DND-41 (cell line): ENCODE measurements around the gene PSMD7.
"Not testable (repeated sequence)": the region's sequence is repeated elsewhere in the genome, so short reads cannot be mapped to it uniquely, and the experiment has no call there.

ENCODE experiments used
- ATAC-seq: fragments of 200-7000 bp; cut with Tn5 transposase; 3 replicates; pipeline ENCODE4 v1.9.1; 2021; ENCODE audit warnings: low read depth; ENCODE audit not compliant: insufficient read depth
- DNase-seq: peaks from one replicate; pipeline ENCODE4 v3.0.0-alpha.2; 2020
- H2AFZ ChIP-seq: 2 replicates; pipeline ENCODE4 v1.6.0; 2012; ENCODE audit warnings: low read depth, low read length
- H3K27ac ChIP-seq: 2 replicates; pipeline ENCODE4 v1.5.1; 2012; ENCODE audit warnings: low read length, inconsistent platforms
- H3K27me3 ChIP-seq: fragments of 200-600 bp; sonication (generic); 2 replicates; pipeline ENCODE4 v1.6.0; 2012; ENCODE audit warnings: low read length, mild to moderate bottlenecking, inconsistent platforms; ENCODE audit not compliant: insufficient read depth, poor library complexity
- H3K36me3 ChIP-seq: 2 replicates; pipeline ENCODE4 v1.5.1; 2012; ENCODE audit warnings: low read length, inconsistent platforms; ENCODE audit not compliant: insufficient read depth
- H3K4me1 ChIP-seq: 2 replicates; pipeline ENCODE4 v1.5.1; 2012; ENCODE audit warnings: mild to moderate bottlenecking, low read length; ENCODE audit not compliant: insufficient read depth
- H3K4me2 ChIP-seq: 2 replicates; pipeline ENCODE4 v1.6.0; 2012; ENCODE audit warnings: mild to moderate bottlenecking, moderate library complexity, low read length, inconsistent platforms; ENCODE audit not compliant: insufficient read depth
- H3K4me3 ChIP-seq, 2 experiments: fragments of 200-600 bp in 1 of 2; shearing (Covaris generic) in 1 of 2; 2 replicates each; pipeline ENCODE4 v1.5.1; 2012 to 2016; ENCODE audit warnings: inconsistent platforms in 2 of 2, low read length in 2 of 2, mild to moderate bottlenecking in 2 of 2, low read depth in 1 of 2, moderate library complexity in 1 of 2
- H3K79me2 ChIP-seq: 2 replicates; pipeline ENCODE4 v1.6.0; 2012; ENCODE audit warnings: low read length, inconsistent platforms; ENCODE audit not compliant: insufficient read depth
- H3K9ac ChIP-seq: 2 replicates; pipeline ENCODE4 v1.6.0; 2012; ENCODE audit warnings: low read depth, mild to moderate bottlenecking, inconsistent platforms, low read length, moderate library complexity
- H3K9me3 ChIP-seq: 2 replicates; pipeline ENCODE4 v1.5.1; 2012; ENCODE audit warnings: low read length, moderate library complexity, mild to moderate bottlenecking, inconsistent platforms; ENCODE audit not compliant: insufficient read depth, severe bottlenecking
- H4K20me1 ChIP-seq: 2 replicates; pipeline ENCODE4 v1.6.0; 2012; ENCODE audit warnings: low read length; ENCODE audit not compliant: insufficient read depth
- EZH2 ChIP-seq: IDR thresholded peaks from 3 replicates; pipeline ENCODE4 v1.6.1; 2012; ENCODE audit warnings: borderline replicate concordance, low read depth, mild to moderate bottlenecking, moderate library complexity, low read length, inconsistent platforms; ENCODE audit not compliant: severe bottlenecking
- TF ChIP-seq, protein P1 (sequence below): IDR thresholded peaks from 2 replicates; pipeline ENCODE4 v1.5.1; 2012; ENCODE audit warnings: borderline replicate concordance, low read length, moderate library complexity, mild to moderate bottlenecking; ENCODE audit not compliant: poor library complexity, severe bottlenecking; ENCODE audit errors: extremely low read depth

PSMD7 gene

DNA sequence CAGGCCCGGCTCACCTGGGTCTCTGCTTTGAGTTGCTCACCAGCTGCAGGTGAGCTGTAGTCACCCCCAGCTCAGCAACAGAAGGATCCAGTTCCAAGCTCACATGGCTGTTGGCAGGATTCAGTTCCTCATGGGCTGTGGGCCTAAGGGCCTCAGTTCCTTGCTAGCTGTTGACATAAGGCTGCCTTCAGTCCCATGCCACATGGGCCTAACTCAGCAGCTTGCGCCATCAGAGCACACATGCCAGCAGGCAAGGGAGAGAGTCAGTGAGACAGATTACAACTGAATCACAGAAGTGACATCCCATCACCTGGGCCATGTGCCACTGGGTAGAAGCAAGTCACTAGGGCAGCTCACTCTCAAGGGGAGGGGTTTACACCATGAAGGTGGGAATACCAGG is 24.7 kb downstream of the PSMD7 start:
- H3K9me3 ChIP-seq, result no peaks in the 10 kb centered on the region
- peaks cover 34% of the 10 kb centered on the region for H3K36me3 ChIP-seq
- H3K9ac ChIP-seq, result no peak overlapping the region
- H4K20me1 ChIP-seq, result no peaks in the 10 kb centered on the region
- H2AFZ ChIP-seq, result no peak overlapping the region
- TF ChIP-seq, protein P1, sequence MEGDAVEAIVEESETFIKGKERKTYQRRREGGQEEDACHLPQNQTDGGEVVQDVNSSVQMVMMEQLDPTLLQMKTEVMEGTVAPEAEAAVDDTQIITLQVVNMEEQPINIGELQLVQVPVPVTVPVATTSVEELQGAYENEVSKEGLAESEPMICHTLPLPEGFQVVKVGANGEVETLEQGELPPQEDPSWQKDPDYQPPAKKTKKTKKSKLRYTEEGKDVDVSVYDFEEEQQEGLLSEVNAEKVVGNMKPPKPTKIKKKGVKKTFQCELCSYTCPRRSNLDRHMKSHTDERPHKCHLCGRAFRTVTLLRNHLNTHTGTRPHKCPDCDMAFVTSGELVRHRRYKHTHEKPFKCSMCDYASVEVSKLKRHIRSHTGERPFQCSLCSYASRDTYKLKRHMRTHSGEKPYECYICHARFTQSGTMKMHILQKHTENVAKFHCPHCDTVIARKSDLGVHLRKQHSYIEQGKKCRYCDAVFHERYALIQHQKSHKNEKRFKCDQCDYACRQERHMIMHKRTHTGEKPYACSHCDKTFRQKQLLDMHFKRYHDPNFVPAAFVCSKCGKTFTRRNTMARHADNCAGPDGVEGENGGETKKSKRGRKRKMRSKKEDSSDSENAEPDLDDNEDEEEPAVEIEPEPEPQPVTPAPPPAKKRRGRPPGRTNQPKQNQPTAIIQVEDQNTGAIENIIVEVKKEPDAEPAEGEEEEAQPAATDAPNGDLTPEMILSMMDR, result no peak
- TF ChIP-seq EZH2, result no peak
- no peaks in the 10 kb centered on the region for H3K4me1 ChIP-seq
- no peaks in the 10 kb centered on the region for H3K27me3 ChIP-seq
- DNase-seq (no peak), ATAC-seq (no peak)
- no peaks in the 10 kb centered on the region for H3K79me2 ChIP-seq
- H3K4me3 ChIP-seq, result no peak overlapping the region
- no peak overlapping the region for H3K27ac ChIP-seq
- H3K4me2 ChIP-seq, result no peak overlapping the region

DNA sequence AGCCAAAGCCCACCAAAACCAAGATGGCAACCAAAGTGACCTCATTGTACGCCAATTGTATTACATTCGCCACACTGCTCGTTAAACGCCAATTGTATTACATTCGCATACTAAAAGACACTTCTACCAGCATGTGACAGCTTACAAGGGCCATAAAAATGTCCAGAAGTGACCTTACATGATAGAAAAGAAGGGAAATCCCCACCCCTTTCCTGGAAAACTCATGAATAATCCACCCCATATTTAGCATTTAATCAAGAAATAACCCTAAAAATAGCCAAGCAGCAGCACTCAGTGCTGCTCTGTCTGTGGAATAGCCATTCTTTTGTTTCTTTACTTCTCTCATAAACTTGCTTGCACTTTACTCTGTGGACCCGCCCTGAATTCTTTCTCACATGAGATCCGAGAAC is 25.7 kb downstream of the PSMD7 start:
- H4K20me1 ChIP-seq, result no peaks in the 10 kb centered on the region
- no peak for ATAC-seq
- TF ChIP-seq EZH2, result no peak
- TF ChIP-seq, protein P1, result no peak

DNA sequence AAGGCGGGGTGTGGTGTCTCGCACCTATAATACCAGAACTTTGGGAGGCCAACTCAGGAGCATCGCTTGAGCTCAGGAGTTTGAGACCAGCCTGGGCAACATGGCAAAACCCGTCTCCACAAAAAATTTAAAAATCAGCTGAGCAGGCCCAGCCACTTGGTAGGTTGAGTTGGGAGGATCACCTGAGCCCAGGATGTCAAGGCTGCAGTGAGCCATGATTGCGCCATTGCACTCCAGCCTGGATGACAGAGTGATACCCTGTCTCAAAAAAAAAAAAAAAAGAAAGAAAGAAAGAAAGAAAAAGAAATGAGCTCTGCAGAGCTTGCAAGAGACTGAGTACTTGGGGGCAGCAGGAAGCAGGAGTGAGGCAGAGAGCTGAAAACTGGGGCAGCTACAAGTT is 28.2 kb downstream of the PSMD7 start:
- not testable (repeated sequence) for H3K4me3 ChIP-seq, H3K9me3 ChIP-seq, H3K4me2 ChIP-seq, H4K20me1 ChIP-seq, H2AFZ ChIP-seq, ATAC-seq, H3K27me3 ChIP-seq, H3K79me2 ChIP-seq, H3K4me1 ChIP-seq, H3K9ac ChIP-seq, DNase-seq, H3K27ac ChIP-seq
- peaks cover 35% of the 10 kb centered on the region for H3K36me3 ChIP-seq

More for the DNA sequence above, 25.7 kb downstream of the PSMD7 start:
- no peak overlapping the region for H3K4me3 ChIP-seq
- H3K27ac ChIP-seq, result no peak overlapping the region
- H3K4me1 ChIP-seq, result no peaks in the 10 kb centered on the region
- H3K27me3 ChIP-seq, result no peaks in the 10 kb centered on the region
- H2AFZ ChIP-seq, result no peak overlapping the region
- H3K9me3 ChIP-seq, result no peaks in the 10 kb centered on the region
- H3K4me2 ChIP-seq, result no peak overlapping the region
- H3K36me3 ChIP-seq, result peaks cover 40% of the 10 kb centered on the region
- no peaks in the 10 kb centered on the region for H3K79me2 ChIP-seq
- DNase-seq, result no peak
- H3K9ac ChIP-seq, result no peak overlapping the region

DNA sequence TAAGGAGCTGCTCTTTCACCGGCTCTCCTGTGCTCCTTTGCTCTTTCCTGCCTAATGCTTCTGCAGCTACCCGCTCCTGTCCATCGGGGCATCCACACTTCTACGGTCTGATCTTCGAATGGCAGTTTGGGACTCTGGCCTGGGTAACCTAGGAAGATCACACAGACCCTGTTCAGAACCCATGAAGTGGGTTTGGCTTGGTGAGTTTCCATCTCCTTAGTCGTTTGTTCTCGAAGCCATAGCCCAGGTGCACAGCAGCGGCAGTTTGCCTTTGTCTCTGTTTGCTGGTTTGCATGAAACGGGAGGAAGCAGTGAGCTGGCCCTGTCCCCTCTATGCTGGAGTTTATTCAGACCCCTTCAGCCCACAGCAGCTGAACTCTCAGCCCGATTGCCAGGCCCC is 29.0 kb downstream of the PSMD7 start:
- Histone ChIP-seq H3K36me3 (peaks cover 37% of the 10 kb centered on the region), H3K9ac (no peak overlapping the region), H3K4me1 (no peaks in the 10 kb centered on the region), H3K79me2 (no peaks in the 10 kb centered on the region), H3K27me3 (no peaks in the 10 kb centered on the region), H4K20me1 (no peaks in the 10 kb centered on the region), H3K27ac (no peak overlapping the region; the same call in 1 of the 2 replicates), H2AFZ (no peak overlapping the region), H3K4me3 (no peak overlapping the region), H3K4me2 (no peak overlapping the region), H3K9me3 (no peaks in the 10 kb centered on the region)
- DNase-seq (no peak), ATAC-seq (no peak)
- TF ChIP-seq EZH2, result no peak
- TF ChIP-seq, protein P1, result no peak

DNA sequence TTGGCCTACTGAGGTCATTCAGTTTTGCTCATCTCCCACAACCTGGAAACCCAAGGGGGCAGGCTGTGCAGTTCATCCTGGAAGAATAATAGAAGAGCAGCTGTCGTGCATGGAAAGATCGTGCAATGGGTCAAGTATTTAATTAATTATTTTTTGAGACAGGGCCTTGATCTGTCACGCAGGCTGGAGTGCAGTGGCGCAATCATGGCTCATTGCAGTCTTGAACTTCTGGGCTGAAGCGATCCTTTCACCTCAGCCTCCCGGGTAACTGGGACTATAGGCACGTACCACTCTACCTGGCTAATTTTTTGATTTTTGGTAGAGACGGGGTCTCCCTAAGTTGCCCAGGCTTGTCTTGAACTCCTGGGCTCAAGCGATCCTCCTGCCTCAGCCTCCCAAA is 31.7 kb downstream of the PSMD7 start:
- H4K20me1 ChIP-seq, H3K4me3 ChIP-seq, H3K9ac ChIP-seq, H3K27me3 ChIP-seq, DNase-seq, H3K4me1 ChIP-seq, H3K27ac ChIP-seq, H3K4me2 ChIP-seq, ATAC-seq, H3K9me3 ChIP-seq, H3K79me2 ChIP-seq, H2AFZ ChIP-seq: not testable (repeated sequence)
- peaks cover 50% of the 10 kb centered on the region for H3K36me3 ChIP-seq

DNA sequence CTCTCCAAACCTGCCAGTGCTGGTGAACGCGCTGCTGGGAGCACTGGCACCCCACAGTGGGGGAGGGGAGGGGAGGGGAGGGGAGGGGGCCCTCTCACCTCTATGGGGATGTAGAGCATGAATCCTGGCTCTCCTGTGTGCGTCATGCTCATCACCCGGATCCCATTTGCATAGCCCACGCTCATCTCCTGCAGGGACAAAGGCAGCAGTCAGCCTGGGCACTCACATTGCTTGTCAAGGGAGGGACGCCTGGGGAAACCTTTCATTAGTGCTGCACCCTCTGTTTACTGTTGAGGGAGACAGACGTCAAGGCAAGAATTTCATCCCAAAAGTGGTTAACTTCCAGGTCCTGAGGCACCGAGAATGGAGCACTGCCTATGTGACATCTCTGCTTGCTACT is 35.9 kb downstream of the PSMD7 start:
- not testable (repeated sequence) for DNase-seq, H3K4me1 ChIP-seq, H3K9ac ChIP-seq, H3K27me3 ChIP-seq, H3K4me2 ChIP-seq, H3K9me3 ChIP-seq, H2AFZ ChIP-seq, ATAC-seq, H3K79me2 ChIP-seq, H3K27ac ChIP-seq, H3K4me3 ChIP-seq, H4K20me1 ChIP-seq
- peaks cover 30% of the 10 kb centered on the region for H3K36me3 ChIP-seq
